ENCODE data around the gene AKR1C8.

DNA sequence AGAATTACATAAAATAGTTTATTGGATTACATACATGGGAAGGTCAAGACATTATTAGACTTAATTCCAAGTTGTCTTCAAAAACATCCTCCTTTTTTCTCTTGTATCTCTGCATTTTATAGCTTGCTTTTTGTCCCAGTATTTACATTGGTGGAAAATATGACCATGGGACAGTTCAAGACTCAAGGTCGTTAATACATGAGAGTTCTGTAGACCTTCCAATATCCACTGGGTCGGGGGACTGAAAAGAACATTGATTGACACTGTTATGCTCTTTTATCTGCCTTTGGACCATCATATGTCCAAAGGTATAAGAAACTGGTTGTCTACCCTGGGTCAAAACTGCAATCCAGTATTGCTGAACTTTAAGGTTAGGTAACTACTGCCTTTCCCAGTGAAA lies 48.4 kb upstream of the AKR1C8 start:
- TF ChIP-seq, protein P1, sequence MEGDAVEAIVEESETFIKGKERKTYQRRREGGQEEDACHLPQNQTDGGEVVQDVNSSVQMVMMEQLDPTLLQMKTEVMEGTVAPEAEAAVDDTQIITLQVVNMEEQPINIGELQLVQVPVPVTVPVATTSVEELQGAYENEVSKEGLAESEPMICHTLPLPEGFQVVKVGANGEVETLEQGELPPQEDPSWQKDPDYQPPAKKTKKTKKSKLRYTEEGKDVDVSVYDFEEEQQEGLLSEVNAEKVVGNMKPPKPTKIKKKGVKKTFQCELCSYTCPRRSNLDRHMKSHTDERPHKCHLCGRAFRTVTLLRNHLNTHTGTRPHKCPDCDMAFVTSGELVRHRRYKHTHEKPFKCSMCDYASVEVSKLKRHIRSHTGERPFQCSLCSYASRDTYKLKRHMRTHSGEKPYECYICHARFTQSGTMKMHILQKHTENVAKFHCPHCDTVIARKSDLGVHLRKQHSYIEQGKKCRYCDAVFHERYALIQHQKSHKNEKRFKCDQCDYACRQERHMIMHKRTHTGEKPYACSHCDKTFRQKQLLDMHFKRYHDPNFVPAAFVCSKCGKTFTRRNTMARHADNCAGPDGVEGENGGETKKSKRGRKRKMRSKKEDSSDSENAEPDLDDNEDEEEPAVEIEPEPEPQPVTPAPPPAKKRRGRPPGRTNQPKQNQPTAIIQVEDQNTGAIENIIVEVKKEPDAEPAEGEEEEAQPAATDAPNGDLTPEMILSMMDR (conservative IDR thresholded peaks at IDR 0.05) = no peak
- no peak for TF ChIP-seq EZH2 (IDR thresholded peaks at IDR 0.05; ENCODE audit: low read depth)

Data from PC-9 (cell line).